Activated CD4-positive, alpha-beta memory T cell treated with anti-CD3 and anti-CD28 coated beads for 36 hours (primary cell): ENCODE results near the gene VCAN. TPM values are rescaled to one million over a fixed set of nuclear protein-coding genes. Genes with fewer than 3 reads are reported as not detected.

ENCODE experiments used
- CTCF ChIA-PET: fragments of 350-600 bp; sonication (Branson Sonifier 250); formaldehyde crosslinking; loops from one replicate; lab custom pipeline; 2021; ENCODE audit warnings: antibody characterized with exemption, inconsistent platforms; lab: Charles Lee
- POLR2A ChIA-PET: fragments of 350-600 bp; sonication (Branson Sonifier 250); formaldehyde crosslinking; loops from one replicate; lab custom pipeline; 2021; ENCODE audit warnings: antibody characterized with exemption; lab: Charles Lee
- DNase-seq: peaks from one replicate; pipeline ENCODE4 v3.0.0-alpha.2; 2020
- H3K27ac Mint-ChIP-seq: one replicate; pipeline ENCODE4 v1.8.0; 2021; ENCODE audit warnings: mixed read lengths
- H3K27me3 Mint-ChIP-seq: one replicate; pipeline ENCODE4 v1.8.0; 2021; ENCODE audit warnings: mixed read lengths
- H3K36me3 Mint-ChIP-seq: one replicate; pipeline ENCODE4 v1.8.0; 2021; ENCODE audit warnings: mixed read lengths
- H3K4me1 Mint-ChIP-seq: one replicate; pipeline ENCODE4 v1.8.0; 2021; ENCODE audit warnings: low read depth, mixed read lengths
- H3K4me3 Mint-ChIP-seq: one replicate; pipeline ENCODE4 v1.8.0; 2021; ENCODE audit warnings: mild to moderate bottlenecking, mixed read lengths
- H3K9me3 Mint-ChIP-seq: one replicate; pipeline ENCODE4 v1.8.0; 2021; ENCODE audit warnings: mixed read lengths
- intact Hi-C: fragments of 100-400 bp; cut with micrococcal nuclease; formaldehyde crosslinking; loops from one replicate; pipeline ENCODE4 v1.15.1; 2023
- total RNA-seq, 2 experiments: library from RNA; stranded (reverse); gene quantifications; one replicate each; pipeline ENCODE4 v1.2.3, GENCODE V29; 2021

Gene VCAN
- total RNA-seq, 2 experiments from 2014 or later: 0.02 TPM; not detected in 1

- H3K36me3 Mint-ChIP-seq: no peaks in the 10 kb centered on the region
Observed at GRCh38 chr5:83470526-83471404, 779 bp upstream of the VCAN start.

GRCh38 chr5:83472213-83472507, 616 bp downstream of the VCAN start:
- POLR2A ChIA-PET: no interaction called here
- Mint-ChIP-seq H3K27ac (no peak overlapping the region), H3K36me3 (no peaks in the 10 kb centered on the region), H3K9me3 (no peaks in the 10 kb centered on the region), H3K27me3 (peaks cover 74% of the 10 kb centered on the region), H3K4me3 (peak overlapping the region; percentile 77), H3K4me1 (peaks cover 34% of the 10 kb centered on the region)
- no peak for DNase-seq
- intact Hi-C loops: loop anchor here (2.0 to 10.0 kb wide), 4 partner anchors 93 to 1115 kb away; partner anchors contain the start of genes TMEM167A and XRCC4
- CTCF ChIA-PET: no interaction called here

More at GRCh38 chr5:83470526-83471404, 779 bp upstream of the VCAN start:
- intact Hi-C loops: loop anchor here (5.0 to 10.0 kb wide), 3 partner anchors 94 to 796 kb away; partner anchors contain the start of genes TMEM167A and XRCC4
- Mint-ChIP-seq H3K27me3 (peaks cover 69% of the 10 kb centered on the region), H3K4me1 (peaks cover 34% of the 10 kb centered on the region), H3K4me3 (no peak overlapping the region), H3K27ac (no peak overlapping the region), H3K9me3 (no peaks in the 10 kb centered on the region)
- no peak for DNase-seq
- ChIA-PET POLR2A (no interaction called here), CTCF (no interaction called here)

DNA sequence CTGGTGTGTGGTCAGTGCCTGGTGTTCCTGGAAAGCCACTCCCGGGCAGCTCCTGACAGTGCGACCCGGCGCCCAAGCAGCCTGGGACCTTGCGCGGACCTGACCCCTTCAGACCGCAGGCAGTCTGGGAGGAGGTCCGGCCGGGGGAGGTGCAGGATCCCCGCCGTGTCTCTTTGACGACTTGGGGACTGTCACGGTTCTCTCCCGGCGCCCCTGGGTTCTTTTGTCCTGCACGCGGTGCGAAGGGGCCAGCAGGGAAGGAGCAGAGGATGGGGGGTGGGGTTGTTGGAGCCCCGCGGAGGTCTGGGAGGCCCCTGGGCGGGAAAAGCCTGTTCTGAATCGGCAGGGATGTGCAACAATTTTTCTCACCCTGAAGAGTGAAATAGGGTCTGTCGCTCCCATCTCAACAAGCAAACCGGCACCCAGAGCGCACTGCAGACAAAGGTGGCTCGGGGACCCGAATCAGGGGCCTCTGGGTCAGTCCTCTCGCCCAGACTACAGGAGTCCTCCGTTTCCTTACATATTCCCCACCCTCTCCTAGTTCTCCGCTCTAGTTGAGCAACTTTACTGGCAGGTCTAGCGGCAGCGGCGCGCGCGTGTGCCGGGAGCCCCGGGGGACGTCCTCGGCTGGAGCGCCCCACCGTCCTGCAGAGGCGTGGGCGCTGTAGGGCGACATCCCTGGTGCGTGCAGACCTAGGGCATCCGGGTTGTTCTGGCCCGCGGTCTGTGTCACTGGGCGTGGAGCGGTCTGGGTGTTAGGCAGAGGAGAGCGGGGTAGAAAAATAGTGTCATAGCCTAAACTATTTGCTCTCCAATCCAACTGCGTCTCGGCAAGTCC, 1.2 kb downstream of the VCAN start:
- POLR2A ChIA-PET: no interaction called here
- intact Hi-C loops: loop anchor here (1.0 to 10.0 kb wide), 6 partner anchors 42 to 1160 kb away; partner anchors contain the start of genes TMEM167A and XRCC4
- Mint-ChIP-seq H3K4me3 (peak overlapping the region; percentile 77), H3K27me3 (peaks cover 71% of the 10 kb centered on the region), H3K36me3 (no peaks in the 10 kb centered on the region), H3K27ac (no peak overlapping the region), H3K4me1 (peaks cover 34% of the 10 kb centered on the region), H3K9me3 (no peaks in the 10 kb centered on the region)
- DNase-seq: peak; percentile 45
- CTCF ChIA-PET: interaction anchor here (0.6 to 1.1 kb wide), 7 partner anchors 10 to 1161 kb away, joined by 3 to 4 read pairs (median 3); no protein-coding TSS in a partner anchor

DNA sequence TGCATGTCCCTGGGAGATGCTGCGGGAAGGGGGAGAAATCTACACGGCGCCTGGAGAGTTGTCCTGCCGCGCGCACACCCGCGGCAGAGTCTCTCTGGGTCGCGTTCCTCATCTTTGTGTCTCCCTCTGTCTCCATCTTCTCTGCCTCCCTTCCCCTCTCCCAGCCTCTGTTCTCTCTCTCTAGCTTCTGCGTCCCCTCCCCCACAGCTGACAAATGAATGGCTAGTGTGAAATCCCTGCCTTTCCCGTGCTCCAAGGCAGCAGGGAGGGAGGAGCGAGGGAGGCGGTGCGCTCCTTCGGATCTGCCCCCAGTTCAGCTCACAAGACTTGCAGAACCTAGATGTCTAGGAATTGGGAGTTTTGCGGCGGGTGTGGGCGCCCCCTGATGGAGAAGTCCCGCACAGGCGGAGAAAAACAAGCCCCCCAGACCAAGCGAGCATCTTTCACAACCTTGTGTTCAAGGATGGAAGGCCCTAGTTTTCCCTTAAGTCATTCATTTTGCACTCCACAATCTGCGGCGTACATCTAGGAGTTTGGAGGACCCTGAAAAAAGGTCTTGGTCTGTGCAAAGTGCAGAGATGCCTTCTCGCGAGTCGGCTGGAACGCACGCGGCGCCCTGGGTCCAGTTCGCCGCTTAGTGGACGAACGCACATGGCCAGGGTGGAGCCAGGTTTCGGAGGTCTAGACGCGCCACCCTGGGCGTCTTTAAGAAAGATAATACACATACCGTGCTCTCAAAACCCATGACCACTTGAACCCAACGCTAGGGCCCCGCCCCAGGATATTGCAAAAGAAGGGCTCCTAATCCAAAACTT, 2.0 kb downstream of the VCAN start:
- peak; percentile 78 for DNase-seq
- Mint-ChIP-seq H3K36me3 (no peaks in the 10 kb centered on the region), H3K4me1 (peaks cover 34% of the 10 kb centered on the region), H3K4me3 (peak overlapping the region; percentile 77), H3K9me3 (no peaks in the 10 kb centered on the region), H3K27me3 (peaks cover 67% of the 10 kb centered on the region), H3K27ac (no peak overlapping the region)
- ChIA-PET CTCF (interaction anchor here (0.6 to 1.1 kb wide), 7 partner anchors 9 to 1162 kb away, joined by 3 to 4 read pairs (median 3); no protein-coding TSS in a partner anchor), POLR2A (no interaction called here)
- intact Hi-C loops: loop anchor here (1.0 to 10.0 kb wide), 7 partner anchors 43 to 1161 kb away; partner anchors contain the start of genes TMEM167A and XRCC4

GRCh38 chr5:83474161-83474796, 2.7 kb downstream of the VCAN start:
- H3K27ac Mint-ChIP-seq: no peak overlapping the region
- CTCF ChIA-PET: interaction anchor here (1.1 kb wide), 2 partner anchors 89 to 1122 kb away, joined by 3 read pairs; no protein-coding TSS in a partner anchor

DNA sequence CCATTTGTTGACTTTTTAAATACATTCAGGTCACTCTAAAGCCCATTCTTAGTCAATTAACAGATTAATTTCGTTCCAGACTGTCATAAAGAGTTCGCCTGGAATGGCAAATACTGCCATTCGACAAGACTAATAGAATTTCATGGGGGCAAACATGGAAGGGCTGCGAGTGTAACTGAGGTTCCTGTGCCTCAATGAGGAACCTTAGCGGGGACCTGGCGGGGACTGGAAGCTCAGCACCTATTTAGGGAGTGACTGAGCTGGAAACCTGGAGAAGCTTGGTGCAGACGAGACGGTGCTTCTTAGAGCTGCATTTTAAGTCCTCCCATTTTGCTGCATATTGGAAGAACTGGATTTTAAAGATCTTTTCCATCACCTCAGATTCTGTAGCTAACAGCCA, 3.4 kb downstream of the VCAN start:
- H3K27ac Mint-ChIP-seq: no peak overlapping the region
- ChIA-PET CTCF (no interaction called here), POLR2A (no interaction called here)
- peaks cover 34% of the 10 kb centered on the region for H3K4me1 Mint-ChIP-seq
- intact Hi-C loops: loop anchor here (2.0 to 10.0 kb wide), 4 partner anchors 90 to 834 kb away; partner anchors contain the start of genes TMEM167A and XRCC4
- H3K4me3 Mint-ChIP-seq: peak overlapping the region; percentile 12
- no peak for DNase-seq
- H3K36me3 Mint-ChIP-seq: no peaks in the 10 kb centered on the region
- peaks cover 67% of the 10 kb centered on the region for H3K27me3 Mint-ChIP-seq
- H3K9me3 Mint-ChIP-seq: no peaks in the 10 kb centered on the region

More at GRCh38 chr5:83474161-83474796, 2.7 kb downstream of the VCAN start:
- Mint-ChIP-seq H3K4me1 (peaks cover 34% of the 10 kb centered on the region), H3K9me3 (no peaks in the 10 kb centered on the region), H3K4me3 (peak overlapping the region; percentile 77), H3K36me3 (no peaks in the 10 kb centered on the region), H3K27me3 (peaks cover 66% of the 10 kb centered on the region)
- peak; percentile 60 for DNase-seq
- intact Hi-C loops: loop anchor here (2.0 to 10.0 kb wide), 4 partner anchors 91 to 833 kb away; partner anchors contain the start of genes TMEM167A and XRCC4
- POLR2A ChIA-PET: no interaction called here

DNA sequence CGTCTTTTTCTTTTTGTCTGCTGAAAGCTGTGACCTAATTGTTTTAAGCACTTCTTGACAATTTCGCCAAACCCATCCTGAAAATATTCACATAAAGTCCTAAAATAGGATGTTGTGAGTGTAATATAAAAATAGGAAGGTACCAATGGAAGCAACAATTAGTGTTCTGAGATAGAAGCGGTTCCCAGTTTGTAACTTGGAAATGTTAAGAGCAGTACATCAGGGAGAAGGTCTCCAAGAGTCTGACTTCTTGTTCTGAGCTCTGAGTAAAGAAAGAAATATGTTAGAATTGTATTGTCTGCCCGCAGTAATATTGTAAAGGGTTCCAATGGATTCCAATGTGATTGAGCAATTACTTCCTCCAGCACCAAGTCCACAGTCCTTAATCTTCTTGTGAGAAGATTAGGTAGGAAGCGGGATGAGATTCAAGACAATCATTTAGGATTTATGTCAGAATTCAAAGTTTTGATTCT, 3.9 kb downstream of the VCAN start:
- Mint-ChIP-seq H3K27me3 (peaks cover 66% of the 10 kb centered on the region), H3K4me1 (peaks cover 34% of the 10 kb centered on the region), H3K9me3 (no peaks in the 10 kb centered on the region), H3K27ac (no peak overlapping the region), H3K4me3 (no peak overlapping the region), H3K36me3 (no peaks in the 10 kb centered on the region)
- intact Hi-C loops: loop anchor here (2.0 to 10.0 kb wide), 3 partner anchors 89 to 835 kb away; no protein-coding TSS in a partner anchor
- no peak for DNase-seq
- ChIA-PET POLR2A (no interaction called here), CTCF (no interaction called here)

GRCh38 chr5:83475935-83476814, 4.6 kb downstream of the VCAN start:
- H3K9me3 Mint-ChIP-seq: no peaks in the 10 kb centered on the region
- no peak overlapping the region for H3K4me3 Mint-ChIP-seq
- H3K4me1 Mint-ChIP-seq: peaks cover 32% of the 10 kb centered on the region
- no peaks in the 10 kb centered on the region for H3K36me3 Mint-ChIP-seq
- intact Hi-C loops: loop anchor here (2.0 to 10.0 kb wide), 3 partner anchors 89 to 835 kb away; no protein-coding TSS in a partner anchor
- H3K27me3 Mint-ChIP-seq: peaks cover 61% of the 10 kb centered on the region
- POLR2A ChIA-PET: no interaction called here
- no peak for DNase-seq
- CTCF ChIA-PET: no interaction called here
- no peak overlapping the region for H3K27ac Mint-ChIP-seq

GRCh38 chr5:83482961-83483360, 11.4 kb downstream of the VCAN start:
- intact Hi-C loops: no loop called here
- H3K27ac Mint-ChIP-seq: no peak overlapping the region
- no peaks in the 10 kb centered on the region for H3K9me3 Mint-ChIP-seq
- H3K27me3 Mint-ChIP-seq: peaks cover 30% of the 10 kb centered on the region
- no peaks in the 10 kb centered on the region for H3K4me1 Mint-ChIP-seq
- ChIA-PET CTCF (interaction anchor here (0.8 kb wide), 1 partner anchor 10 kb away, joined by 3 read pairs; no protein-coding TSS in a partner anchor), POLR2A (no interaction called here)
- H3K4me3 Mint-ChIP-seq: no peak overlapping the region
- DNase-seq: no peak
- no peaks in the 10 kb centered on the region for H3K36me3 Mint-ChIP-seq

GRCh38 chr5:83484294-83484693, 12.8 kb downstream of the VCAN start:
- Mint-ChIP-seq H3K36me3 (no peaks in the 10 kb centered on the region), H3K27ac (no peak overlapping the region), H3K9me3 (no peaks in the 10 kb centered on the region), H3K4me1 (no peaks in the 10 kb centered on the region), H3K4me3 (no peak overlapping the region), H3K27me3 (peaks cover 26% of the 10 kb centered on the region)
- intact Hi-C loops: no loop called here
- DNase-seq: no peak
- CTCF ChIA-PET: no interaction called here
- POLR2A ChIA-PET: no interaction called here
